Spleen (tissue), 7 donors: ENCODE results near the gene POU2F1.

ENCODE experiments used
- POLR2A ChIP-seq, 3 donors: fragments of 450-650 bp; IDR thresholded peaks; one replicate each; pipeline ENCODE4 v1.5.1; 2017; ENCODE audit warnings: antibody characterized with exemption in 3 of 3, mild to moderate bottlenecking in 1 of 3
- POLR2AphosphoS5 ChIP-seq, 3 donors: sonication (generic); formaldehyde crosslinking; IDR thresholded peaks; one replicate each; pipeline ENCODE4 v1.5.1; 2017; ENCODE audit warnings: antibody characterized with exemption in 3 of 3
- TF ChIP-seq, protein P1 (sequence below), 11 experiments: fragments of 200-600 bp in 7 of 11; fragments of 450-650 bp in 4 of 11; sonication (generic) in 4 of 11; IDR thresholded peaks in 8 of 11; conservative IDR thresholded peaks in 3 of 11; 1 replicate in 7 of 11; 2 replicates in 4 of 11; pipeline versions ENCODE4 v1.4.0 to v1.8.0; 2016 to 2021; ENCODE audit warnings: antibody characterized with exemption in 11 of 11, inconsistent platforms in 4 of 11, mild to moderate bottlenecking in 1 of 11
- donor health status: DM: no; HTN: no; CAD: no; lungs with moderate emphysema.
- donor health status: DM: no; HTN: no; CAD: no.
- donor health status: DM: no; HTN: no; CAD: no.

DNA sequence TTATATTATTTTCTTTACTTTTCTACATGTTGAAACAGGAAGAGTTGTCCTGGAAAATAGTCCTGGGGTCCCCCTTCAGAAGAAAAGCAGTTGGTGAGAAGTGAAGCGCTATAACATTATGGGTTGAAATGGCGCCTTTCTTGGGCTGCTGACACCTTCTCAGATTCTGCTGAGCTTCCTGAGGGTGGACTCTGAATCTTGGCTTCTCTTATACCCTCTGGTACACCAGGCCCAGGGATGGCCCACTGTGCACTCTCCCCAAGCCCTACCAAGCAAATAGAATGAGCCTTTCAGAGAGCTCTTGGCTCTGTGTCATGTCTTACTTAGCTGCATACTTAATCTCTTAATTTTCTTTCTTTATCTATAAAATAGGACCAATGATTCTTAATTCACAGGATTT is 255.4 kb downstream of the POU2F1 start:
- TF ChIP-seq, protein P1, sequence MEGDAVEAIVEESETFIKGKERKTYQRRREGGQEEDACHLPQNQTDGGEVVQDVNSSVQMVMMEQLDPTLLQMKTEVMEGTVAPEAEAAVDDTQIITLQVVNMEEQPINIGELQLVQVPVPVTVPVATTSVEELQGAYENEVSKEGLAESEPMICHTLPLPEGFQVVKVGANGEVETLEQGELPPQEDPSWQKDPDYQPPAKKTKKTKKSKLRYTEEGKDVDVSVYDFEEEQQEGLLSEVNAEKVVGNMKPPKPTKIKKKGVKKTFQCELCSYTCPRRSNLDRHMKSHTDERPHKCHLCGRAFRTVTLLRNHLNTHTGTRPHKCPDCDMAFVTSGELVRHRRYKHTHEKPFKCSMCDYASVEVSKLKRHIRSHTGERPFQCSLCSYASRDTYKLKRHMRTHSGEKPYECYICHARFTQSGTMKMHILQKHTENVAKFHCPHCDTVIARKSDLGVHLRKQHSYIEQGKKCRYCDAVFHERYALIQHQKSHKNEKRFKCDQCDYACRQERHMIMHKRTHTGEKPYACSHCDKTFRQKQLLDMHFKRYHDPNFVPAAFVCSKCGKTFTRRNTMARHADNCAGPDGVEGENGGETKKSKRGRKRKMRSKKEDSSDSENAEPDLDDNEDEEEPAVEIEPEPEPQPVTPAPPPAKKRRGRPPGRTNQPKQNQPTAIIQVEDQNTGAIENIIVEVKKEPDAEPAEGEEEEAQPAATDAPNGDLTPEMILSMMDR (IDR thresholded peaks at IDR 0.05 in 8 of 11, conservative IDR thresholded peaks at IDR 0.05 in 3 of 11): no peak
- TF ChIP-seq POLR2A (IDR thresholded peaks at IDR 0.05): no peak
- no peak for TF ChIP-seq POLR2AphosphoS5 (IDR thresholded peaks at IDR 0.05)
